HCT116 (cell line): ENCODE results near the gene PREX1.

ENCODE experiments used
- CEBPB ChIP-seq: IDR thresholded peaks from 2 replicates; pipeline ENCODE4 v1.6.1; 2012; ENCODE audit warnings: low read depth
- EZH2 ChIP-seq: fragments of 200-600 bp; sonication (generic); IDR thresholded peaks from 2 replicates; pipeline ENCODE4 v1.6.1; 2017; ENCODE audit warnings: antibody characterized with exemption, mixed run types
- FOSL1 ChIP-seq: IDR thresholded peaks from 2 replicates; pipeline ENCODE4 v1.6.1; 2012; ENCODE audit warnings: low read depth
- JUND ChIP-seq: IDR thresholded peaks from 2 replicates; pipeline ENCODE4 v1.6.1; 2012
- POLR2A ChIP-seq: IDR thresholded peaks from 2 replicates; pipeline ENCODE4 v1.7.0; 2011; ENCODE audit warnings: borderline replicate concordance; ENCODE audit not compliant: insufficient read depth, insufficient read length; ENCODE audit errors: extremely low read depth
- REST ChIP-seq: IDR thresholded peaks from 2 replicates; pipeline ENCODE4 v1.6.1; 2012; ENCODE audit warnings: low read depth
- YY1 ChIP-seq: IDR thresholded peaks from 2 replicates; pipeline ENCODE4 v1.6.1; 2011; ENCODE audit warnings: low read length, low read depth, moderate library complexity, mild to moderate bottlenecking; ENCODE audit not compliant: insufficient replicate concordance; ENCODE audit errors: extremely low read depth

DNA sequence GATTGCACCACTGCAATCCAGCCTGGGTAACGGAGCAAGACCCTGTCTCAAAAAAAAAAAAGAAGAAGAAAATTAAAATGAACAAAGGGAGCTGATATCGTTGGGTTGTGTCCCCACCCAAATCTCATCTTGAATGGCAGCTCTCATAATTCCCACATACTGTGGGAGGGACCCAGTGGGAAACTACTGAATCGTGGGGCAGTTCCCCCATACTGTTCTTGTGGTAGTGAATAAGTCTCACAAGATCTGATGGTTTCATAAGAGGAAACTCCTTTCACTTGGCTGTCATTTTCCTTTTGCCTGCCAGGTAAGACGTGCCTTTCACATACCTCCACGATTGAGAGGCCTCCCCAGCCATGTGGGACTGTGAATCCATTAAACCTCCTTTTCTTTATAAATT, 149.4 kb downstream of the PREX1 start:
- TF ChIP-seq POLR2A (no peak), YY1 (no peak), FOSL1 (no peak), CEBPB (no peak), JUND (no peak), EZH2 (no peak), REST (no peak)
